SK-N-SH (cell line): ENCODE results near the gene NLRP9. TPM values are rescaled to one million over a fixed set of nuclear protein-coding genes. Genes with fewer than 3 reads are reported as not detected.

Experiments used
- CTCF ChIA-PET: fragments of 300-600, 350-600 bp; formaldehyde crosslinking; extraction: SDS; loops from one replicate; lab custom pipeline; 2021; lab: Yijun Ruan, JAX
- POLR2A ChIA-PET: fragments of 350-600 bp; sonication (Branson Sonifier 250); formaldehyde crosslinking; extraction: SDS; loops from one replicate; lab custom pipeline; 2020; ENCODE audit warnings: antibody characterized with exemption, inconsistent platforms; lab: Yijun Ruan, JAX
- DNase-seq: peaks from one replicate; pipeline ENCODE4 v3.0.0; 2012
- H2AFZ ChIP-seq: fragments of 200-600 bp; sonication (generic); 2 replicates; pipeline ENCODE4 v1.8.1; 2016; ENCODE audit warnings: antibody characterized with exemption, mild to moderate bottlenecking, low read depth
- H3F3A ChIP-seq: fragments of 200-600 bp; sonication (generic); replicated peaks from 2 replicates; pipeline ENCODE3; 2016; ENCODE audit warnings: antibody characterized with exemption, mild to moderate bottlenecking; ENCODE audit not compliant: insufficient read depth
- H3K27ac ChIP-seq, 2 experiments: fragments of 200-500 bp in 1 of 2; fragments of 200-600 bp in 1 of 2; sonication (Bioruptor generic) in 1 of 2; sonication (generic), shearing (Covaris generic) in 1 of 2; 2 replicates each; pipeline versions ENCODE4 v1.5.1 to v1.6.1; 2014 to 2016; ENCODE audit warnings: low read depth in 2 of 2, inconsistent platforms in 1 of 2, low read length in 1 of 2, mild to moderate bottlenecking in 1 of 2, mixed read lengths in 1 of 2
- H3K27me3 ChIP-seq: fragments of 200-600 bp; sonication (generic), shearing (Covaris generic); 2 replicates; pipeline ENCODE4 v1.6.1; 2016; ENCODE audit warnings: mixed run types; ENCODE audit not compliant: insufficient read depth
- H3K36me3 ChIP-seq, 2 experiments: fragments of 200-500 bp in 1 of 2; fragments of 200-600 bp in 1 of 2; sonication (Bioruptor generic) in 1 of 2; sonication (generic) in 1 of 2; replicated peaks in 1 of 2; 2 replicates each; pipeline versions ENCODE3 to v1.5.1; 2014 to 2016; ENCODE audit warnings: low read length in 1 of 2, mild to moderate bottlenecking in 1 of 2; ENCODE audit not compliant: insufficient read depth in 2 of 2, control insufficient read depth in 1 of 2
- H3K4me1 ChIP-seq, 2 experiments: fragments of 200-500 bp in 1 of 2; fragments of 200-600 bp in 1 of 2; sonication (Bioruptor generic) in 1 of 2; sonication (generic), shearing (Covaris generic) in 1 of 2; 2 replicates each; pipeline versions ENCODE4 v1.5.1 to v1.6.1; 2014 to 2016; ENCODE audit warnings: low read depth in 1 of 2, low read length in 1 of 2, mixed run types in 1 of 2; ENCODE audit not compliant: insufficient read depth in 2 of 2, control insufficient read depth in 1 of 2
- H3K4me2 ChIP-seq: fragments of 200-600 bp; sonication (generic), shearing (Covaris generic); 2 replicates; pipeline ENCODE4 v1.6.1; 2017; ENCODE audit warnings: mixed run types
- H3K4me3 ChIP-seq, 2 experiments: fragments of 200-500 bp in 1 of 2; fragments of 200-600 bp in 1 of 2; sonication (Bioruptor generic) in 1 of 2; sonication (generic), shearing (Covaris generic) in 1 of 2; 2 replicates each; pipeline versions ENCODE4 v1.5.1 to v1.8.1; 2014 to 2016; ENCODE audit warnings: low read depth in 2 of 2, inconsistent platforms in 1 of 2, low read length in 1 of 2, mild to moderate bottlenecking in 1 of 2, mixed read lengths in 1 of 2, moderate library complexity in 1 of 2
- H3K79me2 ChIP-seq: fragments of 200-600 bp; sonication (generic); 2 replicates; pipeline ENCODE4 v1.8.1; 2017; ENCODE audit warnings: mild to moderate bottlenecking; ENCODE audit not compliant: insufficient read depth
- H3K9ac ChIP-seq: fragments of 200-600 bp; sonication (generic); 2 replicates; pipeline ENCODE4 v1.6.1; 2017; ENCODE audit warnings: mixed run types
- H3K9me2 ChIP-seq: fragments of 200-600 bp; sonication (generic); 2 replicates; pipeline ENCODE4 v1.6.1; 2017; ENCODE audit warnings: mixed run types
- H3K9me3 ChIP-seq: fragments of 200-600 bp; sonication (generic); 2 replicates; pipeline ENCODE4 v1.6.1; 2017; ENCODE audit warnings: mixed run types, mild to moderate bottlenecking, moderate library complexity
- H4K20me1 ChIP-seq: fragments of 200-600 bp; sonication (generic); 2 replicates; pipeline ENCODE4 v1.6.1; 2017; ENCODE audit warnings: mild to moderate bottlenecking, mixed run types; ENCODE audit not compliant: insufficient read depth
- CHD2 ChIP-seq: fragments of 150-350 bp; IDR thresholded peaks from 2 replicates; pipeline ENCODE4 v1.6.1; 2018; ENCODE audit warnings: low read length; ENCODE audit not compliant: partially characterized antibody
- CTCF ChIP-seq: fragments of 200-600 bp; sonication (generic); IDR thresholded peaks from 2 replicates; pipeline ENCODE4 v1.6.1; 2017; ENCODE audit warnings: antibody characterized with exemption, mild to moderate bottlenecking, moderate library complexity
- EP300 ChIP-seq, 2 experiments: IDR thresholded peaks; 2 replicates each; pipeline versions ENCODE4 v1.4.0 to v1.6.1; 2012; ENCODE audit warnings: borderline replicate concordance in 1 of 2, low read depth in 1 of 2, low read length in 1 of 2
- FOSL2 ChIP-seq: IDR thresholded peaks from 2 replicates; pipeline ENCODE4 v1.4.0; 2012; ENCODE audit warnings: low read depth, mild to moderate bottlenecking, moderate library complexity, borderline replicate concordance
- GABPA ChIP-seq: IDR thresholded peaks from 2 replicates; pipeline ENCODE4 v1.4.0; 2012; ENCODE audit warnings: low read depth, mild to moderate bottlenecking
- GATA2 ChIP-seq: sonication (generic); formaldehyde crosslinking; IDR thresholded peaks from 2 replicates; pipeline ENCODE4 v1.5.0; 2020; ENCODE audit warnings: mild to moderate bottlenecking, missing genetic modification reagents
- JUND ChIP-seq: IDR thresholded peaks from 2 replicates; pipeline ENCODE4 v1.4.0; 2012
- MEF2A ChIP-seq: IDR thresholded peaks from 2 replicates; pipeline ENCODE4 v1.4.0; 2012; ENCODE audit warnings: low read depth, borderline replicate concordance
- MXI1 ChIP-seq: IDR thresholded peaks from 2 replicates; pipeline ENCODE4 v1.6.1; 2012; ENCODE audit warnings: mild to moderate bottlenecking, low read depth, low read length, improper control_type of control experiment
- NRF1 ChIP-seq: IDR thresholded peaks from 2 replicates; pipeline ENCODE4 v1.6.1; 2012; ENCODE audit warnings: low read depth, mild to moderate bottlenecking, low read length
- POLR2AphosphoS5 ChIP-seq: IDR thresholded peaks from 2 replicates; pipeline ENCODE4 v1.6.1; 2012; ENCODE audit warnings: low read depth, low read length
- RAD21 ChIP-seq: IDR thresholded peaks from 2 replicates; pipeline ENCODE4 v1.6.1; 2012; ENCODE audit warnings: mild to moderate bottlenecking, low read length
- RCOR1 ChIP-seq: fragments of 150-350 bp; IDR thresholded peaks from 2 replicates; pipeline ENCODE4 v1.6.1; 2017; ENCODE audit warnings: antibody characterized with exemption, low read length
- RXRA ChIP-seq: IDR thresholded peaks from 2 replicates; pipeline ENCODE4 v1.4.0; 2012; ENCODE audit warnings: low read depth, mild to moderate bottlenecking, borderline replicate concordance
- SIN3A ChIP-seq: IDR thresholded peaks from 2 replicates; pipeline ENCODE4 v1.6.1; 2012; ENCODE audit warnings: low read depth, mild to moderate bottlenecking, low read length, moderate library complexity, borderline replicate concordance
- SMC3 ChIP-seq: IDR thresholded peaks from 2 replicates; pipeline ENCODE4 v1.6.1; 2012; ENCODE audit warnings: low read depth, low read length, improper control_type of control experiment
- TCF12 ChIP-seq: IDR thresholded peaks from 2 replicates; pipeline ENCODE4 v1.4.0; 2012
- TEAD4 ChIP-seq: IDR thresholded peaks from 2 replicates; pipeline ENCODE4 v1.4.0; 2012; ENCODE audit warnings: mild to moderate bottlenecking, borderline replicate concordance; ENCODE audit not compliant: insufficient read depth
- YY1 ChIP-seq: IDR thresholded peaks from 2 replicates; pipeline ENCODE4 v1.4.0; 2012; ENCODE audit warnings: low read depth, mild to moderate bottlenecking
- WGBS: methylation state at CpG from one replicate; pipeline ENCODE4 v1.1.6; 2017; ENCODE audit warnings: low lambda C conversion rate; 5-methylcytosine and 5-hydroxymethylcytosine counted together
- polyA plus RNA-seq, 3 experiments: library from polyadenylated mRNA; depleted of rRNA; stranded (reverse); fragments of >200 nt; gene quantifications; 2 replicates each; pipeline ENCODE4 v1.2.3, GENCODE V29; 2012
- TF ChIP-seq, protein P1 (sequence below): fragments of 150-350 bp; IDR thresholded peaks from 2 replicates; pipeline ENCODE4 v1.6.1; 2017; ENCODE audit warnings: antibody characterized with exemption, low read length, low read depth, borderline replicate concordance
- TF ChIP-seq, protein P2 (sequence below): IDR thresholded peaks from 2 replicates; pipeline ENCODE4 v1.6.1; 2012; ENCODE audit warnings: mild to moderate bottlenecking, low read depth, low read length, moderate library complexity

The NLRP9 gene
- polyA plus RNA-seq, 1 of the 3 experiments (the other 2 are of a cell fraction) = not detected

- Histone ChIP-seq H3K4me3 (no peak overlapping the region), H3K36me3 (no peaks in the 10 kb centered on the region), H3K27me3 (peaks cover 50% of the 10 kb centered on the region), H3K9me2 (no peaks in the 10 kb centered on the region), H3K79me2 (no peaks in the 10 kb centered on the region), H3K4me1 (no peaks in the 10 kb centered on the region), H3K27ac (no peak overlapping the region), H3K9ac (no peak overlapping the region), H3F3A (no peaks in the 10 kb centered on the region), H3K9me3 (no peaks in the 10 kb centered on the region), H4K20me1 (no peaks in the 10 kb centered on the region), H3K4me2 (no peak overlapping the region), H2AFZ (no peak overlapping the region)
- 9% methylated on average over 8 of the region's 8 CpGs for WGBS
- DNase-seq = no peak
- POLR2A ChIA-PET = interaction anchor here (0.6 kb wide), 1 partner anchor 16 kb away, joined by 6 read pairs; no protein-coding TSS in a partner anchor
- TF ChIP-seq JUND (no peak), GABPA (no peak), NRF1 (no peak), CTCF (no peak), POLR2AphosphoS5 (no peak), FOSL2 (no peak), MXI1 (no peak), RCOR1 (no peak), MEF2A (no peak), EP300 (IDR thresholded peaks at IDR 0.05; ENCODE audit: borderline replicate concordance in 1 of 2, low read depth in 1 of 2, low read length in 1 of 2) (no peak), GATA2 (no peak), TCF12 (no peak), CHD2 (no peak), SIN3A (no peak), YY1 (no peak)
- TF ChIP-seq, protein P1, sequence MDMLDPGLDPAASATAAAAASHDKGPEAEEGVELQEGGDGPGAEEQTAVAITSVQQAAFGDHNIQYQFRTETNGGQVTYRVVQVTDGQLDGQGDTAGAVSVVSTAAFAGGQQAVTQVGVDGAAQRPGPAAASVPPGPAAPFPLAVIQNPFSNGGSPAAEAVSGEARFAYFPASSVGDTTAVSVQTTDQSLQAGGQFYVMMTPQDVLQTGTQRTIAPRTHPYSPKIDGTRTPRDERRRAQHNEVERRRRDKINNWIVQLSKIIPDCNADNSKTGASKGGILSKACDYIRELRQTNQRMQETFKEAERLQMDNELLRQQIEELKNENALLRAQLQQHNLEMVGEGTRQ = no peak
- CTCF ChIA-PET = no interaction called here
Observed at GRCh38 chr19:55723491-55723890, 14.7 kb downstream of the NLRP9 start.

- no peak overlapping the region for H2AFZ ChIP-seq
- no peak for DNase-seq
- ChIA-PET CTCF (no interaction called here), POLR2A (no interaction called here)
- H3K36me3 ChIP-seq = no peaks in the 10 kb centered on the region
- no peak overlapping the region for H3K4me3 ChIP-seq
- no peaks in the 10 kb centered on the region for H3K9me2 ChIP-seq
- H3K27me3 ChIP-seq = peaks cover 50% of the 10 kb centered on the region; the same call in 1 of the 2 replicates
- no peaks in the 10 kb centered on the region for H3K9me3 ChIP-seq
- H3K27ac ChIP-seq = no peak overlapping the region
- no peak overlapping the region for H3K4me2 ChIP-seq
- no peaks in the 10 kb centered on the region for H3F3A ChIP-seq
- 1% methylated on average over 3 of the region's 3 CpGs for WGBS
- no peaks in the 10 kb centered on the region for H3K79me2 ChIP-seq
- H3K9ac ChIP-seq = no peak overlapping the region
- no peaks in the 10 kb centered on the region for H4K20me1 ChIP-seq
- H3K4me1 ChIP-seq = no peaks in the 10 kb centered on the region
- no peak for TF ChIP-seq RXRA
- TF ChIP-seq TEAD4 = no peak
- no peak for TF ChIP-seq CTCF
- TF ChIP-seq GABPA = no peak
- TF ChIP-seq SMC3 = no peak
- no peak for TF ChIP-seq FOSL2
- TF ChIP-seq, protein P2, sequence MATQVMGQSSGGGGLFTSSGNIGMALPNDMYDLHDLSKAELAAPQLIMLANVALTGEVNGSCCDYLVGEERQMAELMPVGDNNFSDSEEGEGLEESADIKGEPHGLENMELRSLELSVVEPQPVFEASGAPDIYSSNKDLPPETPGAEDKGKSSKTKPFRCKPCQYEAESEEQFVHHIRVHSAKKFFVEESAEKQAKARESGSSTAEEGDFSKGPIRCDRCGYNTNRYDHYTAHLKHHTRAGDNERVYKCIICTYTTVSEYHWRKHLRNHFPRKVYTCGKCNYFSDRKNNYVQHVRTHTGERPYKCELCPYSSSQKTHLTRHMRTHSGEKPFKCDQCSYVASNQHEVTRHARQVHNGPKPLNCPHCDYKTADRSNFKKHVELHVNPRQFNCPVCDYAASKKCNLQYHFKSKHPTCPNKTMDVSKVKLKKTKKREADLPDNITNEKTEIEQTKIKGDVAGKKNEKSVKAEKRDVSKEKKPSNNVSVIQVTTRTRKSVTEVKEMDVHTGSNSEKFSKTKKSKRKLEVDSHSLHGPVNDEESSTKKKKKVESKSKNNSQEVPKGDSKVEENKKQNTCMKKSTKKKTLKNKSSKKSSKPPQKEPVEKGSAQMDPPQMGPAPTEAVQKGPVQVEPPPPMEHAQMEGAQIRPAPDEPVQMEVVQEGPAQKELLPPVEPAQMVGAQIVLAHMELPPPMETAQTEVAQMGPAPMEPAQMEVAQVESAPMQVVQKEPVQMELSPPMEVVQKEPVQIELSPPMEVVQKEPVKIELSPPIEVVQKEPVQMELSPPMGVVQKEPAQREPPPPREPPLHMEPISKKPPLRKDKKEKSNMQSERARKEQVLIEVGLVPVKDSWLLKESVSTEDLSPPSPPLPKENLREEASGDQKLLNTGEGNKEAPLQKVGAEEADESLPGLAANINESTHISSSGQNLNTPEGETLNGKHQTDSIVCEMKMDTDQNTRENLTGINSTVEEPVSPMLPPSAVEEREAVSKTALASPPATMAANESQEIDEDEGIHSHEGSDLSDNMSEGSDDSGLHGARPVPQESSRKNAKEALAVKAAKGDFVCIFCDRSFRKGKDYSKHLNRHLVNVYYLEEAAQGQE = no peak
- TF ChIP-seq CHD2 = no peak
- no peak for TF ChIP-seq JUND
- no peak for TF ChIP-seq GATA2
- TF ChIP-seq MEF2A = no peak
- no peak for TF ChIP-seq RAD21
- no peak for TF ChIP-seq RCOR1
- TF ChIP-seq, all 33 proteins: peak for 0
Observed at GRCh38 chr19:55720801-55721200, 17.4 kb downstream of the NLRP9 start.
